ENCODE data around the gene ODAD3. TPM values are rescaled to one million over a fixed set of nuclear protein-coding genes. Genes with fewer than 3 reads are reported as not detected.

Gene ODAD3
- total and polyA plus RNA-seq, 2 of the 13 experiments (the other 11 are each of a cell fraction or from before 2014, with no cell fraction given) = 0.04 to 0.08 TPM

- no peak for TF ChIP-seq HIC2 (CRISPR knock-in tag; IDR thresholded peaks at IDR 0.05; ENCODE audit: low read depth)
- no peak for TF ChIP-seq GPBP1L1 (CRISPR knock-in tag; IDR thresholded peaks at IDR 0.05)
- TF ChIP-seq PAXIP1 (CRISPR knock-in tag; conservative IDR thresholded peaks at IDR 0.05) = no peak
- no peak for TF ChIP-seq ZNF556 (CRISPR knock-in tag; IDR thresholded peaks at IDR 0.05; ENCODE audit: borderline replicate concordance)
- peak; percentile 90; the same call in 1 of the 2 replicates for TF ChIP-seq NFKB2 (CRISPR knock-in tag; IDR thresholded peaks at IDR 0.05; ENCODE audit: borderline replicate concordance)
- TF ChIP-seq SOX5 (CRISPR knock-in tag; IDR thresholded peaks at IDR 0.05; ENCODE audit: borderline replicate concordance) = no peak
- TF ChIP-seq CENPT (CRISPR knock-in tag; IDR thresholded peaks at IDR 0.05; ENCODE audit: low read depth) = no peak
- peak; percentile 41; the same call in 1 of the 2 replicates for TF ChIP-seq ZNF331 (CRISPR knock-in tag; IDR thresholded peaks at IDR 0.05)
- peak; percentile 41 for TF ChIP-seq ASH2L (IDR thresholded peaks at IDR 0.05; ENCODE audit: insufficient read length, low read depth, low read length)
- no peak; the same call in 1 of the 2 replicates for TF ChIP-seq CBX5 (CRISPR knock-in tag; IDR thresholded peaks at IDR 0.05; ENCODE audit: borderline replicate concordance)
- no peak for TF ChIP-seq ATM (IDR thresholded peaks at IDR 0.05; ENCODE audit: borderline replicate concordance)
- no peak for TF ChIP-seq ZBTB26 (CRISPR knock-in tag; IDR thresholded peaks at IDR 0.05; ENCODE audit: borderline replicate concordance)
- no peak for TF ChIP-seq KLF6 (CRISPR knock-in tag; IDR thresholded peaks at IDR 0.05)
- TF ChIP-seq ETV6 (CRISPR knock-in tag; conservative IDR thresholded peaks at IDR 0.05) = no peak
- no peak for TF ChIP-seq LCORL (IDR thresholded peaks at IDR 0.05)
- TF ChIP-seq LCORL (CRISPR knock-in tag; IDR thresholded peaks at IDR 0.05) = no peak
- TF ChIP-seq TRIM24 (CRISPR knock-in tag; IDR thresholded peaks at IDR 0.05) = no peak
- no peak for TF ChIP-seq NCOA5 (CRISPR knock-in tag; IDR thresholded peaks at IDR 0.05)
- TF ChIP-seq HMGXB4 (CRISPR knock-in tag; IDR thresholded peaks at IDR 0.05; ENCODE audit: borderline replicate concordance in 1 of 2, low read depth in 1 of 2) = peak; percentile 66 to 83
- TF ChIP-seq SSRP1 (CRISPR knock-in tag; IDR thresholded peaks at IDR 0.05) = no peak
These were observed 51.8 kb downstream of the ODAD3 start (continued) for GRCh38 chr19:11382898-11383705.
